ENCODE results near the gene MAP3K2. TPM values are rescaled to one million over a fixed set of nuclear protein-coding genes. Genes with fewer than 3 reads are reported as not detected.

The MAP3K2 gene
- total RNA-seq, 1 donor from 2014 or later, result 61.8 TPM

- intact Hi-C loops (cut with micrococcal nuclease), result no loop called here
Observed at GRCh38 chr2:127310980-127311379, 76.8 kb downstream of the MAP3K2 start.

DNA sequence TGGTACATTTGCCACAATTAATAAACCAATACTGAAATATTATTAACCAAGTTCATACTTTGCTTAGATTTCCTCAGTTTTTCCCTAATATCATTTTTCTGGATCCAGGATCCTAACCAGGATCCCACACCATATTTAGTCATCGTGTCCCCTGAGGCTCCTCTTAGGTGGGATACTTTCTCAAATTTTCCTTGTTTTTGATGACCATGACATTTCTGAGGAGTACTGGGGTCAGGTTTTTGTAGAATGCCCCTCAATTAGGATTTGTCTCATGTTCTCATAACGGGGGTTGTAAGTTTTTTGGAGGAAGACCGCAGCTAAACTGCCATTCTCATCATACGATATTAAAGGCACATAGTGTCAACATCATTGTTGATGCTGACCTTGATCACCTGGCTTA lies 78.3 kb downstream of the MAP3K2 start:
- intact Hi-C loops (cut with micrococcal nuclease), result no loop called here

GRCh38 chr2:127308586-127309138 lies 79.1 kb downstream of the MAP3K2 start:
- intact Hi-C loops (cut with micrococcal nuclease), result no loop called here

GRCh38 chr2:127305990-127306585 lies 81.7 kb downstream of the MAP3K2 start:
- intact Hi-C loops (cut with micrococcal nuclease), result no loop called here

DNA sequence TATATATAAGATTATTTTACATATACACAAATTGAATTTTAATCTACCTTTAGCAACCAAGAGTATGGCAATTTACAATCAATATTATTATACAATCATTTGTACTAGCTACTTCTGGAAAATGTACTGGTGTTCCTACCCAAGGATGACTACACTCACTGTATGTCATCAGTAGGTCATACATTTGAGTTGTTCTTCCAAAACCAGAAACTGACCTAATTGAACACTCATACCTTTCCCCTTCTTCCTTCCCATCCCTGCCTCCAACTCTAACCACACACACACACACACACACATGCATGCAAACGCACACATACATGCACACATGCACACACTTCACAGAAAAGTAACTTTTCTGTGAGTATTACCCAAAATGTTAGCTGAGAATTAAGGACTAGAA lies 85.6 kb downstream of the MAP3K2 start:
- intact Hi-C loops (cut with micrococcal nuclease), result no loop called here

GRCh38 chr2:127293748-127294562 lies 93.8 kb downstream of the MAP3K2 start, which contains the start of gene ERCC3:
Gene ERCC3, minus strand, starts transcription at chr2:127294144. Its CDS starts 63 bp downstream, at chr2:127294081.
- intact Hi-C loops (cut with micrococcal nuclease), result loop anchor here (1.0 to 10.0 kb wide), 11 partner anchors 93 to 798 kb away; partner anchors contain the start of genes IWS1, MAP3K2, SAP130 and SFT2D3

DNA sequence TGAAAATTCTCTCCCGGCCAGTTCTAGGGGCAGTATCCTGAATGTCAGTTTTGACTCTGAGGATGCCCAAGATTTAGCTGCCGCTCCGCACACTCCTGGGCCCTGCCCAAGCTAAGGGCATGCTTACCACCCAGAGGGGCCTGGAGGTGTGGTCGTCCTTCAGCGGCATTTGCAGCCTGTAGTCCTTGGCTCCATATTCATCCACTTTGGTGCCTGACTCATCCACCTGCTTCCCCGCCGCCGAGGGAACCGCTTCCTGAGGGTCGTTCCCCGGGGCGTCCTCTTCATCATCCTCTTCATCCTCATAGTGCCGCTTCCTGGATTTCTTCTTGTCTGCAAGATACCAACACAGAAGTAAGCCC lies 94.4 kb downstream of the MAP3K2 start:
- intact Hi-C loops (cut with micrococcal nuclease), result loop anchor here (5.0 to 10.0 kb wide), 6 partner anchors 184 to 799 kb away; partner anchors contain the start of genes SAP130, SFT2D3, UGGT1 and WDR33

DNA sequence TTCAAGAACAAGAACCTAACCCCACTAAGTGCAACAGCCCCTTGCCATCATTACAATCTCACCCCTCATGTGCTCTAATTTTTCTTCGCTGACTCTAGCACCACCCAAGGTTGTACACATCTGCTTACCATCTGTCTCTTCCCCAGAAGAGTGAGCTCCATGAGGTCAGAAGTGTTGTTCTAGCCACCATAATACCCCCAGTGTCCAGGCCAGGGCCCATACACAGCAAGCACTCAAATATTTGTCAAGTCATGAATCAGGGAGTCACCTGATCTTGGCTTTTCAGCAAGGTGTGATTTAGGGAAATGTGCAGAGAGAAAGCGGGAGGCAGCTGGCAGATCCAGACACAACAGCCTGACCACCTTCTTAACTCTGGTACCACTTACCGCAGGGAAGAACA lies 99.5 kb downstream of the MAP3K2 start:
- intact Hi-C loops (cut with micrococcal nuclease), result no loop called here

GRCh38 chr2:127283275-127283674 lies 104.5 kb downstream of the MAP3K2 start:
- intact Hi-C loops (cut with micrococcal nuclease), result no loop called here

DNA sequence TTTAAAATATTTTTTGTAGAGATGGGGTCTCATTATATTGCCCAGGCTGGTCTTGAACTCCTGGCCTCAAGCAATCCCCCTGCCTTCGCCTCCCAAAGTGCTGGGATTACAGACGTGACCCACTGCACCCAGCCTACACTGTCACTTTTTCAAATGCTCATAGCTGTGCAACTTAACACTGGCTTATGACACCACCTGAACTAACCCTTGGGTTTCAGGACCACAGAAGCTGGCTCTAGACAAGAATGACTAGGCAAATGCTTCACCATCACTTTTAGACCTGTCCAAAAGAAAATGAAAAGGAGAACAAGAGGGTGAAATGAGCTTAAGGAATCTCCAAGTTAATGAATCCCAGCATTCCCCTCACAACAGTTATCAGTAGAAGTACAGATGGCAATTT lies 107.1 kb downstream of the MAP3K2 start:
- intact Hi-C loops (cut with micrococcal nuclease), result no loop called here

GRCh38 chr2:127279781-127280180 lies 108.0 kb downstream of the MAP3K2 start:
- intact Hi-C loops (cut with micrococcal nuclease), result no loop called here

DNA sequence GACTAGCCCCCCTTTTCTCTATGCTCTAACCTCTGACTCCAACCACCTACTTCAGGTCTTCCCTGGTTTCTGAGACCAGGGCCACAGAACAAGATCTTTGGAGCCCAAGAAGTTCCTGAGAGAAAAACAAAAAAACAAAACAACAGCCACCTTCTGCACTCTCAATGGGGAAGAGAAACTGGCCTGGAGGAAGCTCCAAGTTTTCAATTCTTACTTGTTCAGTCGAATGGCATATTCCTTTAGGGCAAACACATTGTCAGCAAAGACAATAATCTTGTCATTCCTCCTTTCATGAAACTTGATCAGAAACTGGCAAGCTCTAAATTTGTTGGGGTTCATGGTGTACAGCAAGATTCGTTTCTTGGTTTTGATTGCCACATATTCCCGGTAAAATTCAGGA lies 108.8 kb downstream of the MAP3K2 start:
- intact Hi-C loops (cut with micrococcal nuclease), result no loop called here

DNA sequence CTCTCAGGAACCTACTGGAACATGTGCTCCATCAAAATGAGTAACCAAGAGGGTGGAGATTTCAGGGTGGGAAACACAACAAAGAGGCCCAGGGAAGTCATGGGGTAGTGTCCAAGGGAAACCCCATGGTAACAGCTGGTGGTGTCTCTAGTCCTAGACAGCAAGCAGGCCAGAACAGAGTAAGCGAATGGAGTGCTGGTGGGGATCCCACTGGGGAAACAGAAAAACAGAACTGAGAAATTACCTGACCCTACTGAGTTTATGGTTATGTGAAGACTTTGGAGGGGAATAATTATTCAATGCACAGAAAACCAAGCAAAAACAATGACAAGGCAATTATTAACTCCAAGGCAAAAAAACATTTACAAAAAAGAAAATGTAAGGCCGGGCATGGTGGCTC lies 110.7 kb downstream of the MAP3K2 start:
- intact Hi-C loops (cut with micrococcal nuclease), result no loop called here

- intact Hi-C loops (cut with micrococcal nuclease), result no loop called here
Observed at GRCh38 chr2:127275789-127276188, 112.0 kb downstream of the MAP3K2 start.

DNA sequence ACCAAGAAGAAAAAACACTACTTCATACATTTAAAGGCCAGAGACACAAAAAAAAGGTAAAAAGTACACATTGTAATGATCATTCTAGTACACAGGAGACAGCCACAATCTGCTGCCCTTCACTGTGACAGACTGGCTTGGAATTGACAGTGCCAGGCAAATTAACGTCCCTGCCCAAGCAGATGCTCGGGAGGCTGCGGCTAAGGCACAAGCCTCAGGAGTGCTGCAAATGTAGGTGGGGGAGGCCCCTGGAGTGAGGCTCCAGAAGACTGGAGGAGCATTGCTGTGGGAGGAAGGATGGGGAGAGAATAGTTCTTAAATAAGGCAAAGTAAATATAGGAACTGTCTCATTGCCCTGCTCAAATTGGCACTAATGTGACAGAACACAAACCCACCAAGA lies 112.4 kb downstream of the MAP3K2 start:
- intact Hi-C loops (cut with micrococcal nuclease), result no loop called here

- intact Hi-C loops (cut with micrococcal nuclease), result no loop called here
Observed at GRCh38 chr2:127270663-127271062, 117.1 kb downstream of the MAP3K2 start.

DNA sequence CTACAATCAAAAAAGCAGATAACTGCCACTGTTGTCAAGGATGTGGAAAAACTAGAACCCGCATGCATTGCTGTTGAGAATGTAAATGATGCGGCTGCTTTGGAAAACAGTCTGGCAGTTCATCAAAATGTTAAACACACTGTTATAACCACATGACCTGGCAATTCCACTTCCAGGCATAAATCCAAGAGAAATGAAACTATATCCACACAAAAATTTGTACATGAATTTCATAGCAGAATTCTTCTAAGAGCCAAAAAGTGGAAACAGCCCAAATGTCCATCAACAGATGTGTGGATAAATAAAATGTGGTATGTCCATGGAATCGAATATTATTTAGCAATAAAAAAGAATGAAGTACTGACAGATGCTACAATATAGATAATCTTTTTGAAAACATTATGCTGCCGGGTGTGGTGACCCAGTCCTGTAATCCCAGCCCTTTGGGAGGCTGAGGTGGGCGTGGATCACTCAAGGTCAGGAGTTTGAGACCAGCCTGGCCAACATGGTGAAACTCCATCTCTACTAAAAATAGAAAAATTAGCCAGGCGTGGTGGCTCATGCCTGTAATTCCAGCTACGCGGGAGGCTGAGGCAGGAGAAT lies 125.9 kb downstream of the MAP3K2 start:
- intact Hi-C loops (cut with micrococcal nuclease), result no loop called here

DNA sequence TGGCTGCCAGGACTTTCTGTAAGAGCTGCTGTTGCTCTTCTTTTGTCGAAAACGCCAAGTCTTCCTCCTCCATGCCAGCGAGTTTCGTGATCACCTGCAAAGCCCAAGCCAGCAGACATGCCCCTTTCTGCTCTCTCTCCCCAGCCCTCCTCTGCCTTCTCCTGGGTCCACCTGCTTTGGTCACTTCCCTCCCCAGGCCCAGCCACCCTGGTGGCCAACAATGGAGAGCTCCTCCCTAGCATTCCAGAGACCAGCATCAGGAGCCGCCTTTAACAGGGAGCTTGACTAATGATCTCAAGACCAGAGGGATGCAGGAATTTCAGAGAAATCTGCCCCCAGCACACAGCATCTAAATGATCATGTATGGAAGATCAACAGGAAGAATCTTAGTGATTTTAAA lies 128.4 kb downstream of the MAP3K2 start:
- intact Hi-C loops (cut with micrococcal nuclease), result no loop called here

DNA sequence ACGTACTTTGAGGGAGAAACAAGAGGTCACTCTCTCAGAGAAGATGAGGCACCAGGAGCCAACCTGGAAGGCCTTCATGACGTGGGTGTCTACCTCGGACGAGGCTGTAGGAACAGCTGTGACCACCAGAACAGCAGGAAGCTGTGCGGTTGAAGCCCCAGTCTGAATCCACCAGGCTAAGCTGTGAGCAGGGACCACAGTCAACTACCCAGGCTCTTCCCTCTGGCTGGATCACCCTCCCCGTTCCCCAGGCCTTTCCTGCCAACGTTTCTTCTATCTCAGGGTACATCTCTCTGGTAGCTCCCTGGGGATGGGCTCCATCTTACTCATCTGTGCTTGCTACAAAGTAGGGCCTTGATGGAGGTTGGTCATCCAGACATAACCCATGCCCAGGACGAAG lies 130.9 kb downstream of the MAP3K2 start:
- intact Hi-C loops (cut with micrococcal nuclease), result no loop called here

DNA sequence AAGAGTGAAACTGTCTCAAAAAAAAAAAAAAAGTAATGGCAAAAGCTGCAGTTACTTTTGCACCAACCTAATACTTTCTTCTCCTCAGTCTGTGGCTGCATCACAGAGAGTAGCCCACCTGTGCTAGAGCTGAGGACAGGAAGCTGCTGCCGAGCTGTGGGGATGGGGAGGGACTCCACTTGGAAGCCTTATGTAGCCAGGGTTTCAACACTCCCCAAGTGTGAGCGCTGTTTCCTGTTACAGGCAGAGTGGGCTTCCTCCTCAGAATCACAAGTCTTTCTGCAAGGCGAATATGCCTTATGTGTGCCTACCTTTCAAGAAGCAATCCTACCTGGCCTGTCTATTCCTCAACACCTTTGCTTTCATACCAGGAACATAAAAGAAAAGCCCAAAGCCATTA lies 131.4 kb downstream of the MAP3K2 start:
- intact Hi-C loops (cut with micrococcal nuclease), result no loop called here

GRCh38 chr2:127255721-127256120 lies 132.1 kb downstream of the MAP3K2 start:
- intact Hi-C loops (cut with micrococcal nuclease), result no loop called here

DNA sequence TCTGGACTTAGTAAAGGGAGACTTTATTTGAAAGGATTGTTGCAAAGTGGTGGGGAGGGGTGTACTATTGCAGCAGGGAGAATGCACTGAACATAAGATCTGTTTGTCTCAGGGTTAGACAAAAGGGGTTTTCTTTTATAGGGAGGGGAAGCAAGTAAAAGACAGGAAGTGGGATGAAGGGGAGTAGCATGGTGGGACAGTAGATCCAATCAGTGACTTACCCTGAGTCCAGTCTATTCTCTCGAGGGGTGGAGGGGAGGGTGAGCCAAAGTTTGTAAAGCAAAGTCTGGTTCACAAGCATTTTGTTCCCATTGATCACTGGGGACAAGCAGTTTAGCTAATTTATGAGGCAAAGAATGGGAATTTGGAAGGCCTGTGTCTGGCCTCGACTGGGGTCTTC lies 132.6 kb downstream of the MAP3K2 start:
- intact Hi-C loops (cut with micrococcal nuclease), result no loop called here
